Measurements from ENCODE around the gene KCNG4. TPM values are rescaled to one million over a fixed set of nuclear protein-coding genes. Genes with fewer than 3 reads are reported as not detected.
"Not testable (repeated sequence)": the region's sequence is repeated elsewhere in the genome, so short reads cannot be mapped to it uniquely, and the experiment has no call there.

The KCNG4 gene
- total RNA-seq, 1 donor from 2014 or later = not detected

GRCh38 chr16:84223456-84223855 is 16.4 kb downstream of the KCNG4 start:
- no peak for TF ChIP-seq CTCF (IDR thresholded peaks at IDR 0.05)
- Mint-ChIP-seq H3K4me1 (ENCODE audit: unreplicated experiment) (peaks cover 11% of the 10 kb centered on the region), H3K27ac (ENCODE audit: unreplicated experiment) (no peak overlapping the region), H3K27me3 (ENCODE audit: unreplicated experiment) (peaks cover 49% of the 10 kb centered on the region), H3K4me3 (ENCODE audit: unreplicated experiment) (no peak overlapping the region), H3K36me3 (ENCODE audit: unreplicated experiment) (no peaks in the 10 kb centered on the region), H3K9me3 (ENCODE audit: unreplicated experiment) (no peaks in the 10 kb centered on the region)
- DNase-seq (ENCODE audit: extremely low spot score, unreplicated experiment) = no peak

GRCh38 chr16:84220851-84221250 is 19.0 kb downstream of the KCNG4 start:
- Mint-ChIP-seq H3K9me3 (ENCODE audit: unreplicated experiment) (no peaks in the 10 kb centered on the region), H3K27me3 (ENCODE audit: unreplicated experiment) (peaks cover 59% of the 10 kb centered on the region), H3K36me3 (ENCODE audit: unreplicated experiment) (no peaks in the 10 kb centered on the region), H3K4me1 (ENCODE audit: unreplicated experiment) (no peaks in the 10 kb centered on the region), H3K27ac (ENCODE audit: unreplicated experiment) (no peak overlapping the region), H3K4me3 (ENCODE audit: unreplicated experiment) (no peak overlapping the region)
- TF ChIP-seq CTCF (IDR thresholded peaks at IDR 0.05) = no peak
- DNase-seq (ENCODE audit: extremely low spot score, unreplicated experiment) = no peak

- no peaks in the 10 kb centered on the region for H3K36me3 Mint-ChIP-seq (ENCODE audit: unreplicated experiment)
- peaks cover 63% of the 10 kb centered on the region for H3K27me3 Mint-ChIP-seq (ENCODE audit: unreplicated experiment)
- H3K9me3 Mint-ChIP-seq (ENCODE audit: unreplicated experiment) = no peaks in the 10 kb centered on the region
- no peak overlapping the region for H3K27ac Mint-ChIP-seq (ENCODE audit: unreplicated experiment)
- no peak for DNase-seq (ENCODE audit: extremely low spot score, unreplicated experiment)
- no peak for TF ChIP-seq CTCF (IDR thresholded peaks at IDR 0.05)
- no peak overlapping the region for H3K4me3 Mint-ChIP-seq (ENCODE audit: unreplicated experiment)
- H3K4me1 Mint-ChIP-seq (ENCODE audit: unreplicated experiment) = no peaks in the 10 kb centered on the region
Measured at GRCh38 chr16:84218956-84219355, 20.9 kb downstream of the KCNG4 start.

- Mint-ChIP-seq H3K4me1 (ENCODE audit: unreplicated experiment) (no peaks in the 10 kb centered on the region), H3K9me3 (ENCODE audit: unreplicated experiment) (no peaks in the 10 kb centered on the region), H3K36me3 (ENCODE audit: unreplicated experiment) (no peaks in the 10 kb centered on the region), H3K27ac (ENCODE audit: unreplicated experiment) (no peak overlapping the region), H3K4me3 (ENCODE audit: unreplicated experiment) (no peak overlapping the region), H3K27me3 (ENCODE audit: unreplicated experiment) (peaks cover 66% of the 10 kb centered on the region)
- no peak for TF ChIP-seq CTCF (IDR thresholded peaks at IDR 0.05)
- no peak for DNase-seq (ENCODE audit: extremely low spot score, unreplicated experiment)
Measured at GRCh38 chr16:84218176-84218823, 21.5 kb downstream of the KCNG4 start.

GRCh38 chr16:84216144-84216543 is 23.7 kb downstream of the KCNG4 start:
- not testable (repeated sequence) for DNase-seq (ENCODE audit: extremely low spot score, unreplicated experiment)

More at GRCh38 chr16:84216144-84216543, 23.7 kb downstream of the KCNG4 start:
- H3K27ac Mint-ChIP-seq (ENCODE audit: unreplicated experiment); H3K4me3 Mint-ChIP-seq (ENCODE audit: unreplicated experiment); H3K4me1 Mint-ChIP-seq (ENCODE audit: unreplicated experiment); H3K9me3 Mint-ChIP-seq (ENCODE audit: unreplicated experiment); H3K36me3 Mint-ChIP-seq (ENCODE audit: unreplicated experiment): not testable (repeated sequence)
- peaks cover 63% of the 10 kb centered on the region for H3K27me3 Mint-ChIP-seq (ENCODE audit: unreplicated experiment)
